ENCODE data around the gene RSRP1.

RSRP1 gene

DNA sequence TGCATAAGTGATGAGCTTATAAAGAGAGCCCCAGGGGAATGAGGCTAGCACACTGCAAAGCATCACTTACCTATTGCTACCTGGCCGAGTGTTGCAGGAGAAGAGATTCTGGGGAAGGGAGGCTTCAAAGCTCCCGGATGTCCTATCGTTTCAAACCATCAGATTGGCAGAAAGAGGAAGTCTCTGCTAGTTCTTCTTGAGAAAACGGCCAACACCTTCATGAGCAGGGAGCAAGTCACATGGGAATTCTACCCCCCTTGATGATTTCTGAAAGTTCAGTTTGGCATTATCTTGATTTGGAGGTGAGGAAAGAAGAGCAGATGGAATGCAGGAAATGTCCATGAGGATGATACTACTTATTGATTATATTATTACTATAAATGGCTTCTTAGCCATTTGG is 31.1 kb downstream of the RSRP1 start:
- FAIRE-seq, result no peak

DNA sequence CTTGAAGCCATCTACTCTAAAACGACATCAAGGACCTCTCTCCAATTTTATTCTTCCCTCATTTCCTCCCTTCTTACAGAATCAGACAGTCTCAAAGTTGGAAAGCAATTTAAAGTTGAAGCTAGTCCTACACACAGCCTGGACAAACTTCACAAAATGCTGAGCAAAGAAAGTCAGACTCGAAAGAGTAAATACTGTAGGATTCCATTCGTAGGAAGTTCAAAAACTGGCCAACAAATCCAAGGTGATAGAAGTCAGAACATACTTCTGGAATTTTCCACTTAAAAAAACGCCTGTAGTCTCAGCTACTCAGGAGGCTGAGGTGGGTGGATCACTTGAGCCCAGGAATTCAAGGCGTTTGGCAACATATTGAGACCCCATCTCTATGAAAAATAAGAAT is 34.5 kb downstream of the RSRP1 start:
- FAIRE-seq, result no peak

DNA sequence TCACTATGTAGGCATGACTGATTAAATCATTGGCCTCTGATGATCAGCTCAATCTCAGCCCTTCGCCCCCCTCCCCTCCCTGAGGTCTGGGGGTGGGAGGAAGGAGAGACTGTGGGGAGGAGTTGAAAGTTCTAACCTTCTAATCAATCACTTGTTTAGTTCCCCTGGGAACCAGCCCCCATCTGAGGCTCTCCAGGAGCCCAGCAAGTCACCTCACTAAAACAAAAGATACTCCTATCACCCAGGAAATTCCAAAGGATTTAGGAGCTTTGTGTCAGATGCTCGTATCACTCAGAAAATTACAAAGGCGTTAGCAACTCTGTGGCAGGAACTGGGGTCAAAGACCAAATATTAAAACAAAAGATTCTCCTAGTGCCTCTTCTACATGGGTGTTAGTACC is 36.5 kb downstream of the RSRP1 start:
- FAIRE-seq, result no peak

- FAIRE-seq, result no peak
Observed at GRCh38 chr1:25209516-25209915, 37.7 kb downstream of the RSRP1 start.

- no peak for FAIRE-seq
Observed at GRCh38 chr1:25208561-25209222, 38.6 kb downstream of the RSRP1 start.

DNA sequence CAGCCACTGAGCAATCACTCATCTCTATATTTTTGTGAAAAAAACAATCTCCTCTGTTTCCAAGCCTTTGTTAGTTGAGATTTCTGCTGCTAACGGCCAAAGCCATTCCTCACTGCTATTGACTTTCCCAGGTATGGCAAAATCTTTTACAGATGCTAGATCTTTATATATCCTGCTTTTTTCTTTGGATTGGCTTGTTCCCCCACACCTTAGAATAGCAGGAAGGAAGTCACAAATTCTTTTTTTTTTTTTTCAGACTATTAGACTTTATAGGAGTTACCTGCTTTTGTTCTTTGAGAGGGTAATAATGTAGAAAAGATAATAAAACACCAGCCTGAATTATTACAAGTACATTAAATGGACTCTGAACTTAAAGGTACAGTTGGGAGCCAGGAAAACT is 39.2 kb downstream of the RSRP1 start:
- no peak for FAIRE-seq

- no peak for FAIRE-seq
Observed at GRCh38 chr1:25206201-25206600, 41.1 kb downstream of the RSRP1 start.

GRCh38 chr1:25205786-25206185 is 41.5 kb downstream of the RSRP1 start:
- FAIRE-seq, result no peak

- peak; percentile 74 for FAIRE-seq
Observed at GRCh38 chr1:25204797-25205480, 42.3 kb downstream of the RSRP1 start.

DNA sequence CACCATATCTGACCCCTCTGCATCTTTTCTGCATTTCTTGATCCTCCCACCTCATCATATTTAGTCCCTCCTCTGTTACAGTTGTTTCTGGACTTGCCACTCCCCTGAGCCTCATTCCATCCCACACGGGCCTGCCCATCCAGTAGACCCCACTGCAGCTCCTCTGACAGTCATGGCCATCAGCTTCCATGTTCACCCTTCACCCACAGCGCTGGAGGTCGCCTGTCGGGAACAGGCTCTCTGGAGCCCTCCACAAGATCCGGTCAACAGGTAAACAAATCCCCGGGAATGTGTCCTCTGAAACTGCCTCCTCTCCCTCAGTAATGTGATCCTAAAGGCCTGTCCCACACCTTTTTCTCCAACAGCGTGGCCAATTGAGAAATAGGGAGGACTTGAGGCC is 46.2 kb downstream of the RSRP1 start:
- FAIRE-seq, result no peak

DNA sequence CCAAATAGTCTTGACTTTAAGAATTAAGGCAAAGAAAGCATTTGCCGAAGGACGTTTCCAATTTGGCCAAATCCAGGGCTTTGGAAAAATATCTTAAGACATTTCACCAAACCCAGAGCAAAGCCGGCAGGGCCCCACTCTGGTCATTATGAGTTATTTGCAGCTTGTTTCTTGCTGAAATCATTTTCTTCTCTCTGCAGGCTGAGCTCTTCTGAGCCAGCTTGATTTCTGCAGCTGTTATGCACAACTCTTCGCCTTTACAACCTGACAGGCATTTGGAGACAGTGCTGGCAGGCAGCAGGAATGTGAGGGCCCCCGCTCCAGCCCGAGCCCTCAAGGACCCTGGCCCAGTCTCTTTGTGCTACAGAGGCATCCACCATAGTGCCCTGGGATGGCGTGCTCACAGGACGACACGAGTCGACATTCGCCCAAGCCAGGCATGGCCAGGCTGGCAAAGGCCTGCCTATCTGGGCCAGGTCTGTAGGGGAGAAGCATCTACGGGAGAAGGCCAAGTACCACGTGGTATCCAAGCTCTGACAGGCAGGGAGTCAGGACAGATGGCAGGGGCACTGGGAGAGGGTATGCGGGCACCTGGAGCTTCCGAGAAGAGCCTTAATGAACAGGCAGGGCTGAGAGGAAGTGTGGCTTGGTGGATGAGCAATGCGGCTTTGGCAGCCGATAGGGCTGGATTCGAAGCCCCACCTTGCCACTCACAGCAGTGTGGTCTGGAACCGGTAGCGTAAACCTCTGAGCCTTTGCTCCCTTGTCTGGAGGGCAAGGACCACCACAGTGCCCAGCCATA is 47.2 kb downstream of the RSRP1 start:
- no peak for FAIRE-seq

DNA sequence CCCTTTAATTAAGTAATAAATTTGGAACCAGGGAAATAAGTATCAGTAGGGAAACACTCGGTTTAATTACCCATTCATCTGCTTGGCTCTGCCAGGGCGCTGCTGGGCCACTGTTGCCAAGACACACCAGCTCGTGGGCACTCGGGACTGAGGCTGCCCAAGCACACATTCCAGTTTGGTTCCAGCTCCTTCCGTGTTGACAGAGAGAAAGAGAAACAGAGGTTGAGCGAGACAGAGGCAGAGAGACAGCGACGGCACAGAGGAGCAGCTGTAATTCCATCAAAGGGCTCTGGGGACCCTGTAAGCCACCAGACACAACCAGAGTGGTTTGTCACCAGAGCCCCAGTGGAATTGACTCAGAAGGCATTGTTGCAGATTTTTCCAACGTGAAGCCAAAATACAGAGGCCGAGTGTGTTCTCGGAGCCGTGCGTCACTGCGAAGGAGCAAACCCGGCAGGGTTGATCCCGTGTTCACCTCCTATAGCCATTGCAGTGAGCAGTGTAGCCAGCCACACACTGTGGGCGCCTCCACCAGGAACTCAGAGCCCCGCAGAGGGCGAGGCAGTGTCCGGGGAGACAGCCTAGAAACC is 48.5 kb downstream of the RSRP1 start:
- no peak for FAIRE-seq

DNA sequence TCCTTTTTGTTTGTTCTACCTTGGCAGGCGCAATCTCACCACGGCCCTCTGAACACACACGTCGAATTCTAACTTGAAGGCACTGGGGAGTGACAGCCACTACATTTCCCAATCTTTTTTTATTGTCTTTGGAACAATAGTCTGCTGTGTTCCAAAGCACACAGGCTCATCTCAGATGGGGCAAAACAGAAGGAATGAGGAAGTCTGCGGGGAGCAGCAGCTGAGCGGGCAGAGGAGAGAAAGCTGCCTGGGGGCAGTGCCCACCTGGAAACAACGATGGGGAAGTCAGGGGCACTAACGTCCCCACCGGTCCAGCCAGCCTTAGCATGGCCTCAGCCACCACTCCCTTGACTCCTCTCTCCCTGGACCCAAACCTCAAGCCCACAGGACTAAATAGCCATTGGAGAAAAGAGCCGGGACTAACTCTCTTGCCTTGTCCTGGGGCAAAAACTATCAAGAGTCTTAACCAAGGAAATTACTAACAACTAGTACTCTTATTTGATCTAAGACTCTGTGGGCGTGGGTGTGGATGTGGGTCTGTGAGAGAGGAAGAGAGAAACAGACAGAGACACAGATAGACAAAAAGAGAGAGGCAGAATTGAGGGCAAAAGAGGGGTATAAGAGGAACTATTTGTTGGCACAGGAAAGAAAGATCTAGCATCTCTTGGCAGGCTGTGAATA is 49.1 kb downstream of the RSRP1 start:
- no peak for FAIRE-seq

GRCh38 chr1:25197235-25197975 is 49.8 kb downstream of the RSRP1 start:
- no peak for FAIRE-seq

DNA sequence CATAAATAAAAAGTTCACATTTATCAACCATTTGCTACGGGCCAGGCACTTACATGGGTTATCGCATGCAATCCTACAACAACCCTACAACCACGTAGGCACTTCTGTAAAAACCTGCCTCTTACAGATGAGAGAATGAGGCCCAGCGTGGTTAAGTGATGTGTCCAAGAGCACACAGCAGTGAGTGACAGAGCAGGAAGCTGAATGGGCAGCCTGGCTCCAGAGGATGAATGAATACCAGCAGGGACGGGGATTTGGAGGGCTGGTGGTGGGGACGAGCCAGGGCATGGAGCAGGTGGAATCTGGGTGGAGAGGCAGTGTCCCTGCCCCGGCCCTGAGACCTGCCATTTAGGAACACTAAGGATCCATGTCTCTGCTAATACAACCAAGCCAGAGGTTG is 50.4 kb downstream of the RSRP1 start:
- no peak for FAIRE-seq

- FAIRE-seq, result no peak
Observed at GRCh38 chr1:25195835-25196234, 51.4 kb downstream of the RSRP1 start.

GRCh38 chr1:25194572-25195020 is 52.7 kb downstream of the RSRP1 start:
- no peak for FAIRE-seq

DNA sequence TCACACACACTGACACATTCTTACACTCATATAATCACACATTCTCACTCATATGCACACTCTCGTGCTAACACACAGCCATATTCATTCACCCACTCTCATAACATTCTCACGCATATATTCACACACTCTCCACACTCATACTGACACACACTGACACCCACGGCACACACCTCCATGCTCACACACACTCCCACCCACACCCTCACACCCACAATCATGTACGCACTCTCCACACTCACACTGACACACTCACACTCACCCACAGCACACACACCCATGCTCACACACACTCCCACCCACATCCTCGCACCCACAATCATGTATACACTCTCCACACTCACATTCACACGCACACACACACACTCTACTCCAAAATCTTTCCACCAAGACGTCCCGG is 53.2 kb downstream of the RSRP1 start:
- no peak for FAIRE-seq

GRCh38 chr1:25193229-25193628 is 54.0 kb downstream of the RSRP1 start:
- FAIRE-seq, result no peak
